D721Med (cell line): ENCODE data around the gene ATCAY.

ENCODE experiments used
- DNase-seq: peaks from one replicate; pipeline ENCODE4 v3.0.0; 2011; ENCODE audit warnings: low spot score; ENCODE audit not compliant: insufficient read length
- FAIRE-seq: peaks from 2 replicates; lab custom pipeline; 2011; peaks lifted over from hg19 to GRCh38; lab: Jason Lieb, UNC
- CTCF ChIP-seq: IDR thresholded peaks from 2 replicates; pipeline ENCODE4 v1.5.1; 2012; ENCODE audit warnings: mild to moderate bottlenecking, control low read depth; ENCODE audit not compliant: insufficient read depth; ENCODE audit errors: missing control alignments

The ATCAY gene

GRCh38 chr19:3914199-3914598 lies 33.7 kb downstream of the ATCAY start:
- FAIRE-seq, result no peak
- no peak for DNase-seq
- TF ChIP-seq CTCF, result no peak

GRCh38 chr19:3916033-3916432 lies 35.5 kb downstream of the ATCAY start:
- no peak for DNase-seq
- FAIRE-seq, result no peak
- TF ChIP-seq CTCF, result no peak

- TF ChIP-seq CTCF, result no peak
- FAIRE-seq (no peak), DNase-seq (no peak)
These were observed 39.3 kb downstream of the ATCAY start for GRCh38 chr19:3919793-3920192.

- no peak for DNase-seq
- FAIRE-seq, result no peak
- TF ChIP-seq CTCF, result no peak
These were observed 42.7 kb downstream of the ATCAY start for GRCh38 chr19:3923096-3923758.

- FAIRE-seq (no peak), DNase-seq (no peak)
- TF ChIP-seq CTCF, result no peak
These were observed 43.4 kb downstream of the ATCAY start for GRCh38 chr19:3923912-3924311.

GRCh38 chr19:3931041-3931440 lies 50.6 kb downstream of the ATCAY start:
- no peak for TF ChIP-seq CTCF
- no peak for FAIRE-seq

More at GRCh38 chr19:3931041-3931440, 50.6 kb downstream of the ATCAY start:
- no peak for DNase-seq
